ENCODE measurements around the gene ADGRL1. TPM values are rescaled to one million over a fixed set of nuclear protein-coding genes. Genes with fewer than 3 reads are reported as not detected.

Gene ADGRL1
- total RNA-seq, result 1.9 and 2.1 TPM in 2 replicates

DNA sequence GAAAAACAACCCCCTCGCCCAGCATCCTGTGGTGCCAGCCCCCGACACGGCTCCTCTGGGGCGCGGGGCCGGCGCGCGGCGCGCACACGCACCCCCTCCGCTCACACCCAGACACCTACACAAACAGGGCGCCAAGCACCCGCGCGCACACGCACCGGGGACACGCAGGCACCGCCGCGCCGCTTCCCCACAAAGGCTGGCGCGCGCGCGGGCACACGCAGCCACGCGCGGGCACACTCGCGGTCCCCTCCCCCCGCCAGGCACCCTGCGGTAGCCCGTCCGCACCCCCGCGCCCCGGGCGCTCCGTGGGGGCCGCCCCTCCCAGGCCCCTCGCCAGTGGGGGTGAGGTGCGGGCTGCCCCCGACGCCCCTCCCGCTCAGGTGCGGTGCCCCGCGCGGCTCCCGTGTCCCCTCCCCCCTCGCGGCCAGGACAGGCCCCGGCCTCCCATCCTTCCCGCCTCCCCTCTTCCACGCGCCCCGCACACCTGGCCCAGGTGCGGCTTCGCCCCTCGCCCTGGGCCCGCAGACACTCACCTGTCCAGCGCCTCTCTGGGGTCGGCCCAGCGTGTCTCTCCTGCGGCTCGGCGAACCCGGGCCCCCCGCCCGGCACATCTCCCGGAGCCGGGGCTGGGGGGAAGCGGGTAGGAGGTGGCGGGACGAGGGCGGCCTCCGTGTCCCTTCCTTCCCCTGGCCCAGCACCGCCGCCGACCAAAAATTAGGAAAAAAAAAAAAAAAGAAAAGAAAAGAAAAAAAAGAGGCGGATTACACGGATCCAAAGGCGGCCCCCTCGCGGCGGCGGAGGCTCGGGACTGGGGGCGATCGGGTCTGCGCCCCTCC, at the start of gene ADGRL1:
Gene ADGRL1, minus strand, starts transcription at position 718 of the 836 bp plus-strand sequence. CDS start 22,567 bp downstream, outside the sequence.

DNA sequence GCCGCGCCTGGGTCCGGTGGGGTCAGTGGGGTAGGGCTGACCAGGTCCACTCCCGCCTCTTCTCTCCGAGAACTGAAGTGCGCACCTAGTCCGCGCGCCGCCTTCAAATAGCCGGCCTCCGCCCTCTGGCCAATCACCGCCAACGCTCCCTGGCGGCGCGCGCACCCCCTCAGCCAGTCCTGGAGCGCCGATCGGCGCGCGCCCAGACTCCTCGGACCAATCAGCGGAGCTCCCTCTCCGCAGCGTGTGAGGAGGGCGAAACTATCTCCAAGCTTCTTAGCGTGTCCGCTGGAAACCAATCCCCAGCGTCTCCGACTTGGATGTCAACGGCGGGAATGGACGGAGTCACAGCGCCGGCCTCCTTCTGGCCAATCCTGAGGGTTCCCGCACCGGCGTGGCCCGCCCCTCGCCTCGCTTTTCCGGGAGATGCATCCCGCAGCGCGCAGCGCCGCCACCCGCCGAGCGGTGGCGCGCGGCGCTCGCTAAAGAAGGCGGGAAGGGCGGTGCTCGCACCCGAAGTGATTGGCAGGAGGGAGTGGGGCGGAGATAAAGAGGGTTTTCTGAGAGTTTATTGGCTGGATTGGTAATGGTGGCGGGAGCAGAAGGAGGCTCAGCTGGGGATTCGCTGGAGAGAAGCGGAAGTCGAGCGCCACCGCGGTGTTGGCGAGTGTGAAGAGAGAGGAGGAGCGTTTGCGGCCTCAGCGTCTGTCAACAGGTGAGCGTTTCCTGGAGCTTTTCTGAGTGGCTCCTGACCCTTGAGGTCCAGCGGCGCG, 69.3 kb downstream of the ADGRL1 start, which contains the start of gene ASF1B:
Gene ASF1B, minus strand, starts transcription at position 81 of the 773 bp plus-strand sequence. CDS start 133 bp downstream, outside the sequence.

GRCh38 chr19:14117668-14118164, 88.3 kb downstream of the ADGRL1 start, which contains the start of gene PRKACA:
TSS of gene PRKACA (minus strand) at chr19:14117762. CDS start at chr19:14117547, 215 bp downstream.

Other genes with a start within 250 kb of the ADGRL1 start
- gene RFX1, start 199.8 kb downstream of the ADGRL1 start, total RNA-seq, result 0.97 and 1.5 TPM in 2 replicates
- gene RLN3, start 178.0 kb downstream of the ADGRL1 start, total RNA-seq, result not detected in 2 replicates
- 12.3 and 14.0 TPM in 2 replicates for gene IL27RA, start 174.4 kb downstream of the ADGRL1 start, total RNA-seq
- 0.15 TPM in 1 of 2 replicates, not detected in the other for gene PALM3, start 144.1 kb downstream of the ADGRL1 start, total RNA-seq
- 0.61 TPM in 1 of 2 replicates, not detected in the other for gene MISP3, start 133.4 kb downstream of the ADGRL1 start, total RNA-seq
- gene C19orf67, start 120.4 kb downstream of the ADGRL1 start, total RNA-seq, result not detected in 2 replicates
- gene SAMD1, start 115.4 kb downstream of the ADGRL1 start, total RNA-seq, result 14.1 and 16.2 TPM in 2 replicates
- 24.5 and 35.4 TPM in 2 replicates for gene PRKACA, start 88.4 kb downstream of the ADGRL1 start, total RNA-seq
- gene ASF1B, start 69.6 kb downstream of the ADGRL1 start, total RNA-seq, result 17.9 TPM in 2 replicates
- 2.3 and 4.4 TPM in 2 replicates for gene ADGRE5, start 175.3 kb upstream of the ADGRL1 start, total RNA-seq
- gene DDX39A, start 213.2 kb upstream of the ADGRL1 start, total RNA-seq, result 99.1 and 114 TPM in 2 replicates
- 205 and 286 TPM in 2 replicates for gene PKN1, start 227.1 kb upstream of the ADGRL1 start, total RNA-seq

All from epithelial cell of umbilical artery (primary cell).